Measurements from ENCODE around the gene MOB3A.

DNA sequence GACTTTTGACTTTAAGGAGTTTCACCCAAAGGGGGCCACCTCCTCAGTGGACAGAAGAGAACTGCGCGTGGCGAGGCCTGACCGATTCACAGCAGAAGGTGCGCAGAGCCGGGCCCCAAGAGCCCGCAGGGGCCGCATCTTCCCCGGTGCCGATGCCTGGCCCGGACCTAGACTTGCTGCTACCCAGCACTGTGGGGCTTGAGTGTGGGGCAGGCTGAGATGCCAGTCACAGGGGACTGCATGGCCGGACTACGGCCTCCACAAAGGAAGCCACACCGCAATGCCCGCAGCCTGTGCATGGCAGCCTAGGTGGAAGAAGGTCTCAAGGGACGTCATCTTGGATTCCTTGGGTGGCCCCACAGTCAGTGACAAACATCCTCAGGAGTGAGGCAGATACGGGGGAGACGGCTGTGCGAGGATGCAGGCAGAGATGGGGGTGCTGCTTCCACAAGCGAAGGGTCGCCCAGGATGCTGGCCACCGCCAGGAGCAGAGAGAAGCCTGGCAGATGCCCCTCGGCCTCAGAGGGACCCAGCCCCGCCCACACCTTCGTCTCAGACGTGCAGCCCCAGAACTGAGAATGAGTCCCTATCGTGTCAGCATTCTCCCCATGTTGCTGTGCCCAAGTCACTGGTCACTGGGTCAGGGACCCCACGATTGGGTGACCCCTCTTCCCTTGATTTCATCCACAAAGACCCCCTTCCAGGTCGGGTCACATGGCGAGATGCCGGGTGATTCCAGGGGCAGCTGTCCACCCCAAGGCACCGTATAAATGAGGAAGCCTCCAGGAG is 16.9 kb downstream of the MOB3A start:
- TF ChIP-seq, protein P1, sequence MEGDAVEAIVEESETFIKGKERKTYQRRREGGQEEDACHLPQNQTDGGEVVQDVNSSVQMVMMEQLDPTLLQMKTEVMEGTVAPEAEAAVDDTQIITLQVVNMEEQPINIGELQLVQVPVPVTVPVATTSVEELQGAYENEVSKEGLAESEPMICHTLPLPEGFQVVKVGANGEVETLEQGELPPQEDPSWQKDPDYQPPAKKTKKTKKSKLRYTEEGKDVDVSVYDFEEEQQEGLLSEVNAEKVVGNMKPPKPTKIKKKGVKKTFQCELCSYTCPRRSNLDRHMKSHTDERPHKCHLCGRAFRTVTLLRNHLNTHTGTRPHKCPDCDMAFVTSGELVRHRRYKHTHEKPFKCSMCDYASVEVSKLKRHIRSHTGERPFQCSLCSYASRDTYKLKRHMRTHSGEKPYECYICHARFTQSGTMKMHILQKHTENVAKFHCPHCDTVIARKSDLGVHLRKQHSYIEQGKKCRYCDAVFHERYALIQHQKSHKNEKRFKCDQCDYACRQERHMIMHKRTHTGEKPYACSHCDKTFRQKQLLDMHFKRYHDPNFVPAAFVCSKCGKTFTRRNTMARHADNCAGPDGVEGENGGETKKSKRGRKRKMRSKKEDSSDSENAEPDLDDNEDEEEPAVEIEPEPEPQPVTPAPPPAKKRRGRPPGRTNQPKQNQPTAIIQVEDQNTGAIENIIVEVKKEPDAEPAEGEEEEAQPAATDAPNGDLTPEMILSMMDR (IDR thresholded peaks at IDR 0.05), result no peak
- TF ChIP-seq ZFX (IDR thresholded peaks at IDR 0.05; ENCODE audit: borderline replicate concordance), result no peak

Measured in 22Rv1 (cell line).